Measurements from ENCODE around the gene TBC1D24.

DNA sequence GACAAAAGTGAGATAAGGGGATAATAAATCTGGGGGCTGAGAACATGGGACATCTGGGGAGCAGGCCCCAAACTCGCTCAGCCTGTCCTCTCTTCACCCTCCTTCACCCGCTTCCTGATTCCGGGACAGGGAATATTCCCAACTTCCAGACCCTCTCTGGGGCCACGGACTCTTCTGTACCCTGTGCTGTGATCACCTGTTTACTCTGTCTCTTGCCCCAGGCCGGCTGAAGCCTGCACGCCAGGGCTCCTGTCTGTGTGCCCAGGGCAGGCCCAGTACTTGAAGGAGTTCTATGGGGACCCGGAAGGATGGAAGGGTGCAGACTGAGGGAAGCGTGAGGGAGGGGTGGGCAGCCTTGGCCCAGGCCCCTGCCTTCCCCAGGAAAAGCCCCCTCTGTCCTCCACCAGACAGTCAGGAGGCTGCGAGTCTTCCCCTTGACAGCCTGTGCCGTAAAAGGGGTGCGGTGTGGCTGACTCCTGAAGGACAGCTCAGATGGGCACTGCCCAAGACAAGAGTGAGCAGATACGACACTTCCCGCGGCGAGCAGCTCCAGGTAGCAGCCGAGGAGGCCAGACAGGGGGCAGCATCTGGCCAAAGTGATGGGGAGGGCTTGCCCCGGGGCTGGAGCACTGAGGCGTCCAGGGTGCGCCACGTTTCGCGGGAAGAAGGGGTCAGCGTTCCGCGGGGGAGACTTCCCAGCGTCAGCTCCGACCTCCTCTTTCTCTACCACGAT is 46.7 kb upstream of the TBC1D24 start:
- TF ChIP-seq, protein P1, sequence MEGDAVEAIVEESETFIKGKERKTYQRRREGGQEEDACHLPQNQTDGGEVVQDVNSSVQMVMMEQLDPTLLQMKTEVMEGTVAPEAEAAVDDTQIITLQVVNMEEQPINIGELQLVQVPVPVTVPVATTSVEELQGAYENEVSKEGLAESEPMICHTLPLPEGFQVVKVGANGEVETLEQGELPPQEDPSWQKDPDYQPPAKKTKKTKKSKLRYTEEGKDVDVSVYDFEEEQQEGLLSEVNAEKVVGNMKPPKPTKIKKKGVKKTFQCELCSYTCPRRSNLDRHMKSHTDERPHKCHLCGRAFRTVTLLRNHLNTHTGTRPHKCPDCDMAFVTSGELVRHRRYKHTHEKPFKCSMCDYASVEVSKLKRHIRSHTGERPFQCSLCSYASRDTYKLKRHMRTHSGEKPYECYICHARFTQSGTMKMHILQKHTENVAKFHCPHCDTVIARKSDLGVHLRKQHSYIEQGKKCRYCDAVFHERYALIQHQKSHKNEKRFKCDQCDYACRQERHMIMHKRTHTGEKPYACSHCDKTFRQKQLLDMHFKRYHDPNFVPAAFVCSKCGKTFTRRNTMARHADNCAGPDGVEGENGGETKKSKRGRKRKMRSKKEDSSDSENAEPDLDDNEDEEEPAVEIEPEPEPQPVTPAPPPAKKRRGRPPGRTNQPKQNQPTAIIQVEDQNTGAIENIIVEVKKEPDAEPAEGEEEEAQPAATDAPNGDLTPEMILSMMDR (optimal IDR thresholded peaks at IDR 0.05 in 1 of 3, IDR thresholded peaks at IDR 0.05 in 1 of 3, conservative IDR thresholded peaks at IDR 0.05 in 1 of 3; ENCODE audit: extremely low read depth in 1 of 3, insufficient read depth in 2 of 3, low read length in 3 of 3), result peak in 1 of 3 experiments; percentile 43
- no peak for TF ChIP-seq EZH2 (IDR thresholded peaks at IDR 0.05; ENCODE audit: low read length)
